Renal cortical epithelial cell (primary cell): ENCODE data around the gene PDZD2. TPM values are rescaled to one million over a fixed set of nuclear protein-coding genes. Genes with fewer than 3 reads are reported as not detected.
"Not testable (repeated sequence)": the region's sequence is repeated elsewhere in the genome, so short reads cannot be mapped to it uniquely, and the experiment has no call there.

Experiments
- DNase-seq: peaks from one replicate; pipeline ENCODE4 v3.0.0-alpha.2; 2011; ENCODE audit warnings: low read depth
- total RNA-seq: library from RNA; depleted of rRNA; stranded (reverse); fragments of >200 nt; gene quantifications from 2 replicates; pipeline ENCODE4 v1.2.3, GENCODE V29; 2014

Gene PDZD2
- total RNA-seq, 1 donor from 2014 or later, result 14.2 TPM

DNA sequence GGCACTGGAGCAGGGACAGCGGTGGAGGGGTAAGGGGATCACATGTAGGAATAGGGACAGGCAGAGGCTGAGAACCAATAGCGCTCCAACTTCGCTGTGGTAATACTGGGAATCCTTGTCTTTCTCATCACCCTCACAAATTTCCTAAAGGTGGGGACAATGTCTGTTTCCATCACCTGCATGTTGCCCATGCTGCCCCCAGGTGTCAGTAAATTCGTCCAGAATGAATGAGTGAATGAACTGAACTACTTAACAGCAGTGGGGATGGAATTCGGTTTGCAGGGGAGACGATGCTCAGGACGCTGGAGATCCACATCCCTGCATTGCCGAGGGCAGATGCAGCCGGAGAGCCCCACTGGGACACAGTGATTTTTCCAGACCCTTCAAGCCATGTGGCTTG lies 129.9 kb downstream of the PDZD2 start:
- no peak for DNase-seq

DNA sequence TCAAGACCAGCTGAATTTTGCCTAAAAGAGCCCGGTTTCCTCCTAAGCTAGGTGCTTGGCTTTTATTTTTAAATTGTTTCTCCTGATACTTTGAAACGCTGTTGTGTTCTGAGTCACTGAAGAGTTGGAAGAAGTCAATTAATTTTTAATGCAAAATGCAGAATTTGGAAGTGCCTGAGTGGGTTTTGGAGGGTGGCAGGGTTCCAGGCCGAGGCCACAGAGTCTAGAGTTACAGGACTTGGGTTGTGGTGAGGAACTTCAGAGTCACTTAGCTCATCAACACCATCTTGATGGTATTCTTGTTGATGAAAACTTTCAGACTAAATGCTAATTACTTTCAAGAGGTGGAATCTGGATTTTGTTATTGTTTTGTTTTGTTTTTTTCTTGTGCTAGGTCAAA lies 130.6 kb downstream of the PDZD2 start:
- no peak for DNase-seq

DNA sequence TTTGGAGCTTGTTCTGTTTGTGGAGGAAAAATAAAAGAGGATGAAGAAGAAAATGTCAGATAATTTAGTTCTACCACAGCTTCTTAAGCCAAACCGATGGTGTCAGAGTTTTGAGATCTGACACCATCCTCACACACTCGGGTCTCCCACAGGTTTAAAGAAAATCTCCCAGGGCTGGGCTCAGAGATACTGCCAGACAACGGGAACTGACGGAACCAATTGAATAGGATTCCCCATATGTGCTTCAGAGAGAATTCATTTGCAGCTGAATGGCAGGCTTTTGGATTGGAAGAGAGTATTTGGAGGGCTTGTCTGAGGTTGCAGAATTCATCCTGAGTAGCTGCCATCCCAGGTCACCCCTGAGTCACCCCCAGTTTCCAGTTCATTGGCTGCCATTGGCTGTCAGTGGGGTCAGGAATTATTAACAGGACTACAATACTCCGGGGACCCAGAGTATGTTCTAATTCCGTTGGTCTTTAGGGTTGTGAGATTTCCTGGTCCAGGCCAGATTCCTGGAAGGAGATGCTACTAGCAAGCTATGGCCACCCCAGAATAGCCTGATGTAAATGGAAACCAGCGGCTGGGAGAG lies 131.3 kb downstream of the PDZD2 start:
- DNase-seq, result no peak

DNA sequence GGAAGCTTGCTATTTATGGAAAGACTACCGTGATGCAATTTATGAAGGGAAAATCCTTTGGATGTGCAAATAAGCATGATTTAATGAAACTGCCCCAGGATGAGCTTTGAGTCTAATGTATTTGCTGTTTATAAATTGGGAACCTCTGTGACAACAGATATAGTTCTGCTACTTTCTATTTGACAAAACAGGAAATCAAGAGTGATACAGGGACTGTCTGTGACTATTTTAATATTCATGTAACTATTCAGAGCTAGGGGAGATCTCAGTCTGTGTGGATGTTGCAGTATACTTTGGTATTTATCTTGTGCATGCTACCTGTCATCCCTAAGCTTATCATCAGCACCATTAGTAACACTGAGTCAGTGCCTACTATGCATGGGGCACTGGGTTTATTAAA lies 132.1 kb downstream of the PDZD2 start:
- DNase-seq, result no peak

DNA sequence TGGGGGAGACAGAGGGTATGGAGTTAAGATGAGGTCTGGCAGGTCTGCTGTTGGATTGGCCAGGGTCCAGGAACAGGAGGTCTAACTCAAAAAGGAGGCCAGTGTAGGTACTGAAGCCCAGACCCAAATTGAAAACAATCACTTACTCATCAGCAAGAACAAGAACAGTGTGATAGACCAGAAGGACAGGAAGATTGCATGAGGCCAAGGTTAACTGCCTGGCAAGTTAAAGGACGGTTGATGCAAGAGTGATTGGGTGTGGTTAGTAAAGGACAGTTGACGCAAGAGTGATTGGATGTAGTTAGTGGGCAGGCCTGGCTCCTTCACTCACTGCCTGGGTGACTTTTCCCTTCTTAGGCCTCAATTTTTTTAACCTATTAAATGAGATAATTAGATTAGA lies 132.6 kb downstream of the PDZD2 start:
- no peak for DNase-seq

DNA sequence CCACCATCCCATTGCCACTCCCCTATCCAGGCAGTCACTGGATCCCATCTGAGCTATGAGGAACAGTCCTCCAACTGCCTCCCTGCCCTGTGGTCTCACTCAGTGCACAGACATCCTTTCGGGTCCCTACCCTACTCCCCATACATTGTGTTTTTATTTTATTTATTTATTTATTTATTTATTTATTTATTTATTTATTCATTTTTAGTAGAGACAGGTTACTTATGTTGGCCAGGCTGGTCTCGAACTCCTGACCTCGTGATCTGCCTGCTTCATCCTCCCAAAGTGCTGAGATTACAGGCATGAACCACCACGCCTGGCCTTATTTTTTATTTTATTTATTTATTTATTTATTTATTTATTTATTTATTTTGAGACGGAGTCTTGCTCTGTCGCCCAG lies 137.4 kb downstream of the PDZD2 start:
- DNase-seq, result not testable (repeated sequence)

DNA sequence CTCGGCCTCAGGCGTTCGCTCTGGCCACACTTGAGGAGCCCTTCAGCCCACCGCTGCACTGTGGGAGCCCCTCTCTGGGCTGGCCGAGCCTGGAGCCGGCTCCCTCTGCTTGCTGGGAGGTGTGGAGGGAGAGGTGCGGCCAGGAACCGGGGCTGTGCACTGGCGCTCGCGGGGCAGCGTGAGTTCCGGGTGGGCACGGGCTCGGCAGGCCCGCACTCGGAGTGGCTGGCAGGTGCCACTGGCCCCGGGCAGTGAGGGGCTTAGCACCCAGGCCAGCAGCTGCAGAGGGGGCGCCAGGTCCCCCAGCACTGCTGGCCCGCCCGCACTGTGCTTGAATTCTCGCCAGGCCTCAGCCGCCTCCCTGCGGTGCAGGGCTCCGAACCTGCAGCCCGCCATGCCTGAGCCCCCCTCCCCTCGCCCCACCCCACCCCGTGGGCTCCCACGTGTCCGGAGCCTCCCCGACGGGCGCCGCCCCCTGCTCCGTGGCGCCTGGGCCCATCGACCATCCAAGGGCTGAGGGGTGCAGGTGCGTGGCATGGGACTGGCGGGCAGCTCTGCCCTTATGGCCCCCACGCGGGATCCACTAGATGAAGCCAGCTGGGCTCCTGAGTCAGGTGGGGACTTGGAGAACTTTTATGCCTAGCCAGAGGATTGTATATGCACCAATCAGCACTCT lies 138.2 kb downstream of the PDZD2 start:
- no peak for DNase-seq

DNA sequence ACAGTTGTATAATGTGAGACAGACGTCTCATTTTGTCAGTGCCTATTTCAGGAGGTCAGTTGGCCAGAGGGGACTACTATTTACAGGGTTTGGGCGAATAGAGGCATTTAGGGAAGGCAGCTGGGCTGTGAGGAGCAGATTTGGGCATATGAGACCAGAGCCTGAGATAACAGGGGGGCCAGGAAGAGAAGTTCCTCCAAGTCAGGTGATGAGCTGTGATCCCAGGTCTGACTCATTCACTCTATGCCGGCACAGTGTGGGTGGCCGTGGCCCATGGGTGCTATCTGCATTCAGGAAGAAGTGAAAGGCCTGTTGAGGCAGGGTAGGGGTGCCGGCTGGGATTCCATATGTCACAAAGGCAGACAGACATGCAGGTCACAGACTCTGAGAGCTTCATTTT lies 142.8 kb downstream of the PDZD2 start:
- no peak for DNase-seq

DNA sequence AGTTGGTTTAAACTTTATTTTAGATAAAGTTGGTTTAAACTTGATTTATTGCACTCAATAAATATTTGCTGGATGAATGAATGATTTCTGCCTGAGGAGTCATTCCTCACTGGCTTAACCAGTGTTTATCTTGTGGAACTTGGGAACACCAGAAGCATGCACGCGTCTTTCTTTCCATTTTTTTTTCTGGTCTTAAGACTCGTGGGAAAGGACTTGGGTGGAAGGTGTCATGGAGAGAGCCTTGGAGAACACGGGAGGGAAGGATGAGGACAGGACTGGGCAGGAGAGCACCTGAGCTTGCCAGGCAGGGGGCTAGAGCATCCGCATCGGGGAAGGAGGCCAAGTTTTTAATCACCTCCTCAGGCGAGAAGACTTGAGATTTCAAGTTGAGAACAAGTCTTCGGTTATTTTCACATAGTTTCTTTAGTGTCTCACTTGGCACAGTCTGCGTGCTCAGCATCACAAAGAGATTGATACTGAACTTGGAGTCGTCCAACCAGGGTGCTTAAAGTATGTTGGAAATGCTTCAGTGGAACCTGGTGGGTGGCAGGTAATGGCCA lies 144.2 kb downstream of the PDZD2 start:
- no peak for DNase-seq

DNA sequence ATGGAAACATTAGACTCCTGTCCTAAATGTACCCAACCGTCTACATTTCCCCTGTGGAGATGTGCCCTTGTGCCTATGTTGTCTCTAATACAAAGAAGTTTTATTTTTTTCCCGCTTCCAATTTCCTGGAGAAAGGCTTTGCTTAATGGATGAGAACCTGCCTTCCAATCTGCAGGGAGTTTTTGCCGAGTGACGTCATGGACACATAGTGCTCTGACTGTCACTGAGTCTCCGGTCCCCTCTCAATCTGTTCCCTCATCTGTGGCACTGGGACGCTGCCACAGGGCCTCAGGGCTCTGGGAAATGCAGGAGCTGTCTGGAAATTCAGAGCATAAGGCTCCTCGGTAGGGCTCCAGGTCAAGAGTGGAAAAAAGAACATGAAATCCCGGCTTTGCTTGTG lies 144.8 kb downstream of the PDZD2 start:
- no peak for DNase-seq

DNA sequence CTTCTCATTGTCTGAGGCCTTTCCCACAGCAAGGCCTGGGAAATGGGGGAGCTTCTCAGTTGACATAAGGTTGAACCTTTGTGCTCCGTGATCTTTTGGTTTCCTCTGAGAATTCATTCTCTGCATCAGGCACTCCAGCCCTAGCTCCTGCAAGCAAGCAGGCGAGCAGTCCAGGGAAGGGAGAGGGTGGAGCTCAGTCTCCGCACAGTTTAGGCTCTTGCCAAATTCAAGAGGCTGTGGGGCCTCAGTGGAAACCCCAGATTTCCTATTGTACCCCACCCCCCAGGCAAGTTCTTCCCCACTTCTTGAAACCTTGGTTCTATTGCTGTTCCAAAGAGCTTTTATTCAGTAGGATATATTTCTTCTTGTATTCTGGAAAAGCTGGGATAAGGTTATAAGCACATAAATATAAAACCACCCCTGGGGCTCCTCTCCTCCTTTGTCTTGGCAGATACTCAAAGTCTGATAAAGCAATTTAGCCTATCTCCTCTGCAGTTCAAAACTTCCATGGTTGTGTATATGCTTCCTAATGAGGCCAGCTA lies 147.2 kb downstream of the PDZD2 start:
- DNase-seq, result no peak

DNA sequence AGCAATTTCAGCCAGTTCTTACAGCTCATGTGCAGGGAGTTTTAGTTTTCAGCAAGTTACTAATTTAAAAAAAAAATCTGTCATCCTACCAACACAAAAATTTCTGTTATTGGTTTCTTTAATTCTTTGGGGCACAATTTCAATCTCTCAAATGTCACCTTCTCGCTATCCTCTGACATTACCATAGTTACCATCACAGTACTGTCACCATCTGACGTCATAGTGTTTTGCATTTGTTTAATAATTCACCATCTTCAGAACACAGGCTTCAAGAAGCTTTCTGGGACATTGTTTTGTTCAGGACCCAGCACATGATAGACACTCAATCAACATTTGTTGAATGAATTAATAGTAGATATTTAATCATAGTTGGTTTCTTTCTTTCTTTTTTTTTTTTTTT lies 155.1 kb downstream of the PDZD2 start:
- DNase-seq, result no peak

DNA sequence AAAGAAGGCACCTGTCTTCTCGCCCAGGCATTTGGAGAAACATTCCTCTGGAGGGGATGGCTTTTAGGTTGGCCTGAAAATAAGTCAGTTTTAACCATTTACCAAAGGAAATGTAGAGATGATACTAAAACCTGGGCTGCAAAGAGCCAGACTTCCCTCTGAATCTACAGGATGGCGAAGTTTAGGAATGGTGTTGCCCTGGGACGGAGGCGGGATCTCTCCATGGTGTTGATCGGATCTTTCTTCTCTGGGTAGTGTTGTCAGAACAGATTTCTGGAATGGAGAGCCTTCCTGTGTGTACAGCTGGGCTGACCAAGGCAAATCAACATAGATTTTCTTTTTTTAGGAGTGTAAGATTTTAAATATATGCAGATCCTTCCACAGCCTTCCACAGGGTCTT lies 159.2 kb downstream of the PDZD2 start:
- no peak for DNase-seq

DNA sequence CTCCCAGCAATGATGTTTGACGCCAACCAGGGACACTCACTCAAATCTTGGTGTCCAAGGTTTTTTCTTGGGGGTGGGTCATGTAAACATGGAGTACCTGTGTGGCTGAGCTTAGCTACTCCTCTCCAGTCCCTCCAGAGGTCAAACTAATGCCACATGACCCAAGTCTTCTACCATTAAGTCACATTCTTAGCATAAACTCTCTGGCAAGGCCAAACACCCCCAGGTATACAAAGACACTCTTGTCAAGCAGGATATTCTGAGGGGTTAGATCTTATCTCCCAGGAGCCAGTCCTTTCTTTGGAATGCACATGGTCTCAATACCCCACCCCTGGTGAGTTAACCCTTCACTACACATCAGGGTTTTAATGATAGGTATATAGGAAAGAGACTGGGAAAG lies 161.4 kb downstream of the PDZD2 start:
- DNase-seq, result no peak

DNA sequence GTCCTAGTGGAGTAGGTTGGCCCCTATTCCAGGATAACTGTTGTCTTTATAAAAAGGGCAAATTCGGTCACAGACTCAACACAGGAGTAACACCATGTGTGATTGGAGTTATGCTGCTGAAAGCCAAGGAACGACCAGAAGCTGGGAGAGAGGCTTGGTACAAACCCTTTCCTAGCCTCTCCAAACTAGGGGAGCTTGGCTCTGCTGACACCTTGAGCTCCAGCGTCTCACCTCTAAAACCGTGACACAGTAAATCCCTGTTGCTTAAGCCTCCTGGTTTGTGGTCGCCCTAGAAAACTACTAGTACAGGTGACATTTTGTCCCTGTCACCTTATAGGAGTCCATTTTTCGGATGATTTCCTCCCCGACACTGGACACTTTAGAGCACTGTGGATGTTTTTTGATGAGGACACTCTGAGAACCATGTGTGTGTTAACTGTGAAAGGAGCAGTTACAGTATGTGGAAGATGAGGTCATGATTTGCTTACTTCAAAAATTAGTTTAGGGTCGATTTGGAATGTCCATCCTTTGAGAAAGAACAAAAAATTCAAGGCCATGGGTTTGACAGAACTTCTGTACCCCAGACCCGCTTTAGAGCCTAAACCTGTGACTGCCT lies 167.0 kb downstream of the PDZD2 start:
- no peak for DNase-seq

DNA sequence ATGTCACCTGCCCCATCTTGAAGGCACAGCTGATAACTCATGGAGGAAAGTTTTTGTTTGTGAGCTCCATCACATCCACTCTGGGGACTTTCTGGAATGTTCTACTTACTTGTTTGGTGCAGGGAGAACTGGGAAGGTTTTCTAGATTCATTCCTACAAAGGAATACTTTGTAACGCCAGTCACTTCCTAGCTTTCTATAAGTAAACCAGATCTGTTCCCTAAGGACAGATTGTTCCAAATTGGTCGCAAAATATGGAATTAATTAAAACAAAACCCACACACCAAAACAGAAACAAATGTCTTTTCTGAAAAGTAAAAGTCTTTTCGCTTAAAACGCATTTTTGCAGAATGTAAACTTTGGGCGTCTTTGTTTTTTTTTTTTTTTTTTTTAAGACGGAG lies 167.6 kb downstream of the PDZD2 start:
- no peak for DNase-seq

DNA sequence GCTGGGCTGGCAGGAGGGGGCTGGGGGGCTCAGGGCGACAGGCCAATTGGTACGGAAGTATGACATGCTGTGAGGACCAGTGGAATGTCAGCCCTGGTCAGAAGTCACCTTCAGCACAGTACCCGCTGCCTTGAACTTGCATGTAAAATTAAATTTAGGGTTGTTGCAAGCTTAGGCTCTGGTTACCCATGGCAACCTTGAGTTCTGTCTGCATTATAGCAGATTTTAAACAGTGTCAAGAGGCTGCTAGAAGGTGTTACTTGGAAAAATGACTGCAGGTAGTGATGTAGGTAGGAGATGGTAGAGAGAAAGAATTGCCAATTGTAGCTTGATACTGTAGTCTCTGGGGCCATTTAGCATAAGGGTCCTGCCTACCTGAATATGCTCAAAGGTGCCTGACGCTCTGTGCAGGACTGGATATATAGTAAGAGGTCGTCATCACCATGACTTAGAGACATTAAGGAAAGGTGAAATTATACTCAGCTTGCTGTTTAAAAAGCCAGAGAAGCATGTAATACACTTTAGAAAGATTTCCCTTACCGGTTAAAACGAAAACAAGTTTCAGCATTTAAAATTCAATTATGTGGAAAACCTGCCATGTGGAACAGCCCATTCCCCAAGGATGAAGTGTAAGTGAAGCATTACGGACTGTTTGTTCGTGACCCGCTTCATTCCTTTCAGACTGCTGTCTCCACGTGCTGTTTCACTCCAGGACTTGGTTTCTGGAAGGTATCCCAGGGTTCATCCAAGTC lies 169.0 kb downstream of the PDZD2 start:
- DNase-seq, result peak; percentile 38

DNA sequence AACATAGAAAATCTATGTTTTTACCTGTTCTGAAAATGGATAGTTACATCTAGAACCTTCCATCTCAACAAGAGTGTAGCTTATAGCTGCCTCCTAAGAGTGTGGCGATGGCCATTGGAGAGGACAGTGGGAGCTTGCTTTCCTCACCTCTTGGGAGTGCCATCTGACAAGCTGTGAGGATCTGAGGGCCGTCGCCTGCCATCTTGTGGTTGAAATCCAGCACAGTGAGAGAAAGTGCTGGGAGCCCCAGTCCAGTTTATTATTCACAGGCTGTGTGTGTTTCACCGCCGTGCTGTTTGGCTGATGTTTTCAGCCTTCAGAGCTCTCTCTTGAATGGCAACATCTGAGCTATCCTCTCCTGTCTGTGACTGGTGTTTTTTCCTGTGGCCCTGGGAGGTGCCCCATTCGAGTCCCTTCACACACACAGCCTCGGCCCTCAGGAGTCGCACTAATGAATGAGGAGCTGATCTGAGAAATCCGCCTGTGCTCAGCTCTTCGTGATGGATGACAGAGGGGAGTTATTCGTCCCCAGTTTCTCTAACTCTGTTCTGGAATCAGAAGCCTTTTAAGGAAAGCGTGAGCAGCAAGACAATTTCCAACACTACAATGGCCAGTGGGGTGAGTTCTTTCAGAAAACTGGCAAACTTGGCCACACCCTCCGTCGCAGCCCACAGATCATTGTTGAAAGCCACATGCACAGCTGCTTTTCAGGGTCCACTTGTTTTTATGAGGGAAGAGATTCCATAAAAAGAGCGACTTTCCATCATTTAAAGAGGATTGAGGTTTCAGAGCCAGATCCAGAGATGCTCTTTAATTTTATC lies 170.3 kb downstream of the PDZD2 start:
- DNase-seq, result peak; percentile 71

DNA sequence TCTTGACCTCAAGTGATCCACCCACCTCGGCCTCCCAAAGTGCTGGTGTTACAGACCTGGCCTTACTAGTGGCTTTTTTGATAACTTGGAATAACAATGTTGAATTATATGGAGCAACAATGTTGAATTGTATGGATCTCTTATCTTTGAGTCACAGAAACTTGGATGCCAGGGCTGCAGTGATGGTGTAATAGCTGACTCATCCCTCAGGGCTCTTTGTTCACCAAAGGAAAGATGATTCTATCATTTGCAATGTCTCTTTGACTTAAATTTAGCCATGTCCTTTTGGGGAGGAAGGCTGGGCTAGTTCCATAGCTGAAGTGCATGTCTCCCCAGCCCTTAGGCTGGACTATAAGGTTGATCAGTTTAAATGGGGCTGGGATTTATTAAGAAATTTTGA lies 172.3 kb downstream of the PDZD2 start:
- DNase-seq, result peak; percentile 84

DNA sequence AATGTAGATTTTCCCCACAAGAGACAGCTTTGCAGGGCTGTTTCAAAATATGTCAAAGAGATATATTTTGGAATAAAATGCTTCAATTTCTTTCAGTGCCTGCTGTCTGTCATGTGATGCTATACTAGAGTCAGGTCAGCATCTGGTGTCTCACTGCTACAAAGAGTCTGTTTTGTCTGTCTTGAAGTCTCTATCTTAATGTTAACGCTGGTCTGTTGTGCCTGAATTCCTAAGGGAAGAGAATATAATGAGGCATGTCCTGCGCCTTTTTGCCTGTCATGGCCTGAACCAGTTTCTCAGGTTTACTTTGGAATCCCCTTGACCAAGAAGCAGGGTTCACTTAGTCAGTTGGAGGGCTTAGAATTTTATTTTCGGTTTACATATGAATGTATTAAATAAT lies 176.4 kb downstream of the PDZD2 start:
- DNase-seq, result no peak

DNA sequence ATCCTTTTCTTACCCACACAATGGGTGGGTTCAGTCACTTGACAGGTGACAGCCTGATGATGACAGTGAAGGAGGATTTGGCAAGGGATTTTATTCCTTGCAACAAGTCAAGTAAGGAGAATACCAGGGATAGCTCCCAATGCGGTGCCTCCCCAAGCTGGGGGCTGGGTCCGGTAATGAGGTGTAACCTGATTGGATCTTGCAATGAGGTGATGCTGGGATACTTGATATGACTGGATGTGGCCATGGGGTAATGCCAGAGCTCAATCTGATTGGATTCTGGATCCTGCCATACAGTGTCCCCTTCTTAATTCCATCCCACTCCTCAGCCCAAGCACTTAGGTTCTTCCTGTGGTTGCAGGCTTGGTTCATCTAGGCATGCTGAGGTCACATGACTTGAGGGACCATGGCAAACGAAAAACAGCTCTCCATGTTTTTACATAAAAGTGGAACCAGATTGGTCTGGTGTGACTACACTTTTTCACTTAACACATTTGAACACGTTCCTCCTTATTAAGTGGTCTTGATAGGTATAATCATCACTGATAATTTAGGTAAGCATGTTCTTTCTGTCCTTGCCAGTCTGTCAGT lies 181.1 kb downstream of the PDZD2 start:
- no peak for DNase-seq
